SH-SY5Y (cell line): ENCODE data around the gene SH2D4B.

ENCODE experiments used
- GATA2 ChIP-seq: IDR thresholded peaks from 2 replicates; pipeline ENCODE4 v1.6.1; 2011; ENCODE audit warnings: mild to moderate bottlenecking, low read depth, low read length
- GATA3 ChIP-seq: IDR thresholded peaks from 2 replicates; pipeline ENCODE4 v1.6.1; 2011; ENCODE audit warnings: low read depth, mild to moderate bottlenecking, low read length, moderate library complexity

GRCh38 chr10:80504158-80504811 lies 33.4 kb upstream of the SH2D4B start:
- no peak for TF ChIP-seq GATA3
- 0 out of 2 replicates have a peak, but pooled peaks have one; percentile 22 for TF ChIP-seq GATA2
